ENCODE data around the gene SULT4A1. TPM values are rescaled to one million over a fixed set of nuclear protein-coding genes. Genes with fewer than 3 reads are reported as not detected.

Gene SULT4A1
- total RNA-seq, 1 experiment from 2014 or later, result 15.0 TPM

DNA sequence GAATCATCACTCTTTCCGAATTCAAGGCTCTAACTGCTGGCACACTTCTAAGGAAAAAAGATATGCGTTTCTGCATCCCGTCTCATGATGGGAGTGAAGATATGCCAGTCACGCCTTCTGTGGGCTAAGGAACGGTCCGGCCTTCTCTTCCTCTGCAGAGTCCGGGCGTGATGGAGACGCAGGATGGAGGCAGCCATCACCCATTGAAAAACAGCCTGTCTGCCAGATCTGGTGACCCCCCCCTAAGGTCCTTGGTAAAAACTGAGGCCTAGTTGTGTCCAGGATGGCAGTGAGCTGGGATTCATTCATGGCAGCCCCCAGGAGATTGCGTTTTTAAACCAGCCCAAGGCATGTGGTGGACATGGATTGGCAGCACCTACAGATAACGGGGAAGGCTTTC lies 43.3 kb downstream of the SULT4A1 start:
- Histone ChIP-seq H3K23me2 (ENCODE audit: insufficient read length, low read depth, low read length, poor library complexity, severe bottlenecking) (no peaks in the 10 kb centered on the region), H3K9ac (ENCODE audit: extremely low read depth, insufficient read length, low read length) (no peak overlapping the region), H2BK20ac (ENCODE audit: low read depth, low read length, poor library complexity, severe bottlenecking) (no peak overlapping the region), H3K56ac (ENCODE audit: insufficient read length, low read depth, low read length) (no peak overlapping the region), H4K20me1 (ENCODE audit: control insufficient read depth, insufficient read depth, insufficient read length) (no peaks in the 10 kb centered on the region), H2AFZ (ENCODE audit: low read length) (no peak overlapping the region), H3K27ac (ENCODE audit: insufficient read length, low read depth, low read length) (no peak overlapping the region), H3K4ac (ENCODE audit: low read depth, low read length) (no peak overlapping the region), H2BK12ac (ENCODE audit: insufficient read length, low read depth, low read length) (no peak overlapping the region), H2BK120ac (ENCODE audit: low read depth, low read length, poor library complexity, severe bottlenecking) (no peak overlapping the region), H2BK15ac (ENCODE audit: low read depth, low read length) (no peak overlapping the region), H3K9me3 (ENCODE audit: control insufficient read depth, low read depth, low read length) (no peaks in the 10 kb centered on the region), H3K18ac (ENCODE audit: insufficient read length, low read depth, low read length) (no peak overlapping the region), H3K27me3 (ENCODE audit: insufficient read depth, low read length) (no peaks in the 10 kb centered on the region), H4K8ac (replicated peaks; ENCODE audit: insufficient read length, low read depth, low read length) (no peak overlapping the region), H3K79me2 (ENCODE audit: insufficient read depth, low read length) (no peaks in the 10 kb centered on the region), H3K14ac (ENCODE audit: insufficient read depth, low read length) (no peak overlapping the region), H4K91ac (ENCODE audit: insufficient read length, low read depth, low read length) (no peak overlapping the region), H3K79me1 (ENCODE audit: insufficient read depth, low read depth, low read length, poor library complexity, severe bottlenecking) (no peaks in the 10 kb centered on the region), H4K5ac (ENCODE audit: insufficient read length, low read depth, low read length) (no peak overlapping the region), H2AK5ac (ENCODE audit: insufficient read length, low read length) (no peak overlapping the region), H3K23ac (ENCODE audit: insufficient read length, low read depth, low read length) (no peak overlapping the region), H2BK5ac (ENCODE audit: insufficient read length, low read length) (no peak overlapping the region), H3K4me1 (ENCODE audit: insufficient read depth, low read length) (peaks cover 5% of the 10 kb centered on the region), H3T11ph (ENCODE audit: low read length) (no peak overlapping the region), H3K4me2 (ENCODE audit: insufficient read depth, insufficient read length, low read length) (no peak overlapping the region)
- H3K9me3 Mint-ChIP-seq, result no peaks in the 10 kb centered on the region
- H3K27me3 Mint-ChIP-seq (ENCODE audit: low read depth), result peaks cover 4% of the 10 kb centered on the region; the same call in 1 of the 2 replicates
- no peak overlapping the region for H3K27ac Mint-ChIP-seq
- TF ChIP-seq, protein P1, sequence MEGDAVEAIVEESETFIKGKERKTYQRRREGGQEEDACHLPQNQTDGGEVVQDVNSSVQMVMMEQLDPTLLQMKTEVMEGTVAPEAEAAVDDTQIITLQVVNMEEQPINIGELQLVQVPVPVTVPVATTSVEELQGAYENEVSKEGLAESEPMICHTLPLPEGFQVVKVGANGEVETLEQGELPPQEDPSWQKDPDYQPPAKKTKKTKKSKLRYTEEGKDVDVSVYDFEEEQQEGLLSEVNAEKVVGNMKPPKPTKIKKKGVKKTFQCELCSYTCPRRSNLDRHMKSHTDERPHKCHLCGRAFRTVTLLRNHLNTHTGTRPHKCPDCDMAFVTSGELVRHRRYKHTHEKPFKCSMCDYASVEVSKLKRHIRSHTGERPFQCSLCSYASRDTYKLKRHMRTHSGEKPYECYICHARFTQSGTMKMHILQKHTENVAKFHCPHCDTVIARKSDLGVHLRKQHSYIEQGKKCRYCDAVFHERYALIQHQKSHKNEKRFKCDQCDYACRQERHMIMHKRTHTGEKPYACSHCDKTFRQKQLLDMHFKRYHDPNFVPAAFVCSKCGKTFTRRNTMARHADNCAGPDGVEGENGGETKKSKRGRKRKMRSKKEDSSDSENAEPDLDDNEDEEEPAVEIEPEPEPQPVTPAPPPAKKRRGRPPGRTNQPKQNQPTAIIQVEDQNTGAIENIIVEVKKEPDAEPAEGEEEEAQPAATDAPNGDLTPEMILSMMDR (conservative IDR thresholded peaks at IDR 0.05), result no peak
- H3K4me3 Mint-ChIP-seq, result no peak overlapping the region
- peaks cover 0 to 5% (median 0%) of the 10 kb centered on the region in 3 experiments; a peak in 5 of 7 replicates for H3K36me3 Mint-ChIP-seq (ENCODE audit: insufficient read depth in 1 of 3, low read depth in 3 of 3)
- peaks cover 35 to 39% of the 10 kb centered on the region in 2 experiments for H3K4me1 Mint-ChIP-seq
- WGBS (ENCODE audit: extremely low coverage, insufficient read length, low lambda C conversion rate), result no CpG with 5 or more reads among the region's 11 CpGs
- DNase-seq, result no peak

Measured in H9 (cell line).